GM18499 (cell line): ENCODE measurements around the gene ZSCAN26.
"Not testable (repeated sequence)": the region's sequence is repeated elsewhere in the genome, so short reads cannot be mapped to it uniquely, and the experiment has no call there.

ENCODE experiments used
- ATAC-seq: cut with Tn5 transposase; IDR thresholded peaks from one replicate; pipeline ENCODE4 v1.9.1; 2021; ENCODE audit warnings: moderate number of reproducible peaks; ENCODE audit not compliant: insufficient read depth, unreplicated experiment

Gene ZSCAN26

DNA sequence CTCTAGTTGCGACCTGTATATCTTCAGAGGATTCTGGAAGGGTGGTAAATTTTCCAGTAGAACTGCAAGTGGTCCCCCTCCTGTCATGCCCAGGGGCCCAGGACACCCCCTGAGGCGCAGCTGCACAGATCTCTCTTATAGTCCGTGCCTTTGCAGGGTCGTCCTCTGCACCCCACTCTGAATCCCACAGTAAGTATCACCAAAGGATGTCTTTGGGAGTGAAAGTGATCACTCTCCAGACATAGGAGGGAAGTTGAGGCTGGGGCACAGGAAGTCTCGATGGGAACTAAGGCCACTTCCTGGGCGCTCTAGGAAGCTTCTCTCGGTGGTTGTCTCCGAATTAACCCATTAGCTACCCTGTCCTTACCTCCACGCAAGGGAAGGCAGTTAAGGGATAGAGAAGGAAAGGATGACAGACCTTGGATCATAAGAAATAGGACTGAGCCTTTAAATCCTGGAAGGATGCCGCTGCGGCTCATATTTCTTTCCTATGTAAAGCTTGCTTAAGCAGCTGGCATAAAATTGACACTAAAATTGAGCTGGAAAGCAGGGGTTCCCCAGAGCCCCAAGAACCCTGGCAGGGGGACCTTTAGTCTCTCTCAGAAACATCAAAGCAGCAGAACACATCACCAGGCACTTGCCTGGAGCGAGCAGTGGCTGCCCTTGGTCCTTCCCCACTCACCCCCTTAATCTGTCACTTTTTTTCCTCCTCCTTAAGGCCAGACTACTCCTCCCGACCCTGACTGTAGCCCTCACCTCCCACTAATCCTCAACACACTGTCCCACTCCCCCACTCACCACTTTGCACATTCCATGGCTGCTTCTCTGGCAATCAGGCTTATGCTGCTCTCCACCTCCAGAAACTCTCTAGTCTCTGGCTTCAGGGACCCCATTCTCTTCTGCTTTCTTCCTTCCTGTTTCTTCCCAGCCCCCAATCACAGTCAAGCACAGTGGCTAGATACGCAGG lies 14.7 kb upstream of the ZSCAN26 start, which contains the start of gene ZKSCAN4:
Gene ZKSCAN4 (minus strand): TSS at position 261 of the 967 bp plus-strand sequence. CDS start 289 bp downstream, outside the sequence.
- no peak for ATAC-seq

DNA sequence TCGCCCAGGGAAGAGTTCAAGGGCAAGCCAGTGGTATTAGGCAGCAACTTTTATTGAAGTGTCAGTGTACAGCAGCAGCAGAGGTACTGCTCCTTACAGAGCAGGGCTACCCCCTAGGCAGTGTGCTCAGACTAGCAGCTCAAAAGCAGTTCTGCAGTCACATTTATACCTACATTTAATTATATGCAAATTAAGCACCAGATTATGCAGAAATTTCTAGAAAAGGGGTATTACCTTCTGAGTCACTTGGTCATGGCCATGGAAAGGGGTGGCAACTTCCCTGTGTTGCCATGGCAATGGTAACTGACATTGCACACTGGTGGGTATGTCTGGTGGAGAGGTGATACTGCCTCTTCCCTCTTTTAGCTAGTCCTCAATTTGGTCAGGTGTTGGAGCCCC lies 12.8 kb upstream of the ZSCAN26 start:
- ATAC-seq = no peak

DNA sequence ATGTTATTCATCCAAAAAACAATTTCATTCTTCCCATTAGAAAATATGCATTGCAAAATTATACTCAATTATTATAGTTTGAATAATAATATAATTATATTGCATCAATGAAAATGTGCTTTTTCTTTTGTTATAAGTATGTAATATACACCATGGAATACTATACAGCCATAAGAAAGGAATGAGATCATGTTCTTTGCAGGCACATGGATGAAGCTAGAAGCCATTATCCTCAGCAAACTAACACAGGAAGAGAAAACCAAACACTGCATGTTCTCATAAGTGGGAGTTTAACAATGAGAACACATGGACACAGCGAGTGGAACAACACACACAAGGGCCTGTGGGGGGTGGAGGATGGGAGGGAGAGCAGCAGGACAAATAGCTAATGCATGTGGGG lies 9.9 kb upstream of the ZSCAN26 start:
- ATAC-seq = no peak

DNA sequence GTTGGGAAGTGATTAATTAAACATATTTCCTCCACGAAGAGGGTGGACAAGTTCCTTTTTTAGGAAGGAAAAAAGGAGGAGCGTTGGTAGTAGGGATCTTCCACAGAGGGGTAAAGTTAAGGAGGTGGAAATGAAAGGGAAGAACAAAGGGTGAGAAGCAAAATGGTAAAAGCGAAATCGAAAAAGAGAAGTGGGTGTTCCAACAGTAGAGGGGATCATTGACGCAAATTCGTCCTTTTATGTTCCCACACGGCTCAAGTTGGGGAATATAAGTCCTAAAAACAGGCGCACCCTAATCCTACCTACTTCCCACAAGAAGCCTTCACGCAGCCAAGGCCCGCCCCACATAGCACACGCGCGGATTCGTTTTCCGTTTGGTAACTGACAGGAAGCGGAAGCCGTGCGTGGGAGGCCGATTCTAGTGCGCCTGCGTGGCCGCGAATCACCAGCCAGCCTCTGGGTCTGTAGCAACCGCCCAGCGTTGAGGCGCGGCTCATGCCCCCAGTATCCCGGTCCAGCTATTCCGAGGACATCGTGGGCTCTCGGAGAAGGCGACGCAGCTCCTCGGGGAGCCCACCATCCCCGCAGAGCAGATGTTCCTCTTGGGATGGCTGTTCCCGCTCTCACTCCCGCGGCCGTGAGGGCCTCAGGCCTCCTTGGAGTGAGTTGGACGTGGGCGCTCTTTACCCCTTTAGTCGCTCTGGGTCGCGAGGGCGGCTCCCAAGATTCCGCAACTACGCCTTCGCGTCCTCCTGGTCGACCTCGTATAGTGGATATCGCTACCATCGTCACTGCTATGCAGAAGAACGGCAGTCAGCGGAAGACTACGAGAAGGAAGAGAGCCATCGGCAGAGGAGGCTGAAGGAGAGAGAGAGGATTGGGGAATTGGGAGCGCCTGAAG lies 7.8 kb upstream of the ZSCAN26 start, which contains the start of gene NKAPL:
Gene NKAPL (plus strand): TSS at position 421 of the 901 bp plus-strand sequence. CDS start 75 bp downstream, at position 496.
- no peak for ATAC-seq

DNA sequence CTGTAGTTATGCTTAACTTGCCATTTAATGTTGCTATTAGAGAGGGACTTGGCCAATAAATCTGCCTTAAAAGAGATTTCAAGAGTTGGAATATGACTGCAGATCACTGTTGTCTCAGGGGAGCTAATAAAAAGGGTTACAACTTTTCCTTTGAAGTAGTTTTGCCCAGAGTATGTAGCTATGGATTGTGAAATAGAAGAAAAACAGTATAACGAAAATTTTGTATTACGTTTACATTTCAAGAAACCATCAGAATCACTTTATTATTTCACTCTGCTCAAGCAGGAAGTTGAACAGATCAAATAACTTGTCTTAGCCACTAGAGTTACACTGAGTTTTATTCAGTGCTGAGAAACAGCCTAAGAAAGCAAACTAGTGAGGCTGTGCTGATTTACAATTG lies 3.0 kb upstream of the ZSCAN26 start:
- ATAC-seq = no peak

DNA sequence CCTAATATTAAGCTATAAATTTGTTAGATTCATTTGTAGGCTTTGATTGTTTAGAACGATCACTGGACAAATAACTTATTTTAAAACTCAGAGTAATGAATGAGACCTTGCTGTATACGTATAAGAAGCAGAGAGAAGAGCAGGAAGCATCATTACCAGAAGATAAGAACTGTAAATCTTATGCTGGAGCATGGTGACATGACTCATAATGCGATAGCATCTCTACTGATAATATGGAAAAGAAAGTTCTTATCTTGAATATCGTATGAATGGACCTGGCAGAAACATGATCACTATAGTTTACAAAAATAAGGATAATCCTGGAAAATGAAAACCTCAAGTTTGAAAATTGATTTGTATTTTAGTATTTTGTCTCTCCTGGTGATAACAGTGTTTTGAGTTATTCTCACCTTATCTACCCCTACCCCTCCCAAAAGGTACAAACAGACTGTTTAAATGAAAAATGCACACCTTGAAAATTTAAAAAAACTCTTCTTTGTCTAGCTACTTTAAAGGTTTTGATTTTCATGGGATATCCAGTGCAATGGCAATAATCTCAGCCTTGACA lies 2.0 kb upstream of the ZSCAN26 start:
- ATAC-seq = no peak

DNA sequence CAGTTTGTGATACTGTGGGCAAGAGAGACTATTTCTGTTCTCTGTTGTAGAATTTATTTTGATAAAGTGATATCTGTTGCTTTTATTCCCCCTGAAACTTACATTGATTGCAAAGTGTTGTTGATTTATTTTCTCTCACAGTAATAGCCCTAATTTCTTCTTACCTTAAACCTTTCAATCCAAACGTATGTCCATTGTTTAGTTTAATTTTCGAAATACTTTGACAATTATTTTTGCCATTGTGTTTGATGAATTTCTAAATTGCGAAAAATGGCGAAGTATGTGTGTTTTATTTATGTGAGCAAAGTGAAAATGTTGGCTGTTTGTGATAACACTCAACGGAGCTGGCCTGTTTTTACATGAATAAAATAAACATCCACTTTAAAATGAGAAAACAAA lies 381 bp upstream of the ZSCAN26 start:
- ATAC-seq = no peak

DNA sequence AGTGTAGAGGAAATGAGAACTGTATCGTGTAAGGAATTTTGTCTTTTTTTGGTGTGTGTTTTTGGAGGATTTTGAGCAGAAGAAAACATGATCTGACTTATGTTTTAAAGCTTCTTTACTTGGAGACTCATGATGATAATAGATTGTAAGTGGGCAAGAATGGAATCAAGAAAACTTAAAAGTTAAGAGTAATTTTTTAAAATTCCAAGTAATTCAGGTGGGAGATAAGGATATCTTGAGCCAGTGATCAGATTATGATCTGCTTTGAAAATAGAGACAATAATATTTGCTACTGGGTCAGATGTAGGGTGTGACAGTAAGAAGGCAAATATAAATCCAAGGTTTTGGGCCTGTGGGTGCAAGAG lies 734 bp downstream of the ZSCAN26 start:
- no peak for ATAC-seq

DNA sequence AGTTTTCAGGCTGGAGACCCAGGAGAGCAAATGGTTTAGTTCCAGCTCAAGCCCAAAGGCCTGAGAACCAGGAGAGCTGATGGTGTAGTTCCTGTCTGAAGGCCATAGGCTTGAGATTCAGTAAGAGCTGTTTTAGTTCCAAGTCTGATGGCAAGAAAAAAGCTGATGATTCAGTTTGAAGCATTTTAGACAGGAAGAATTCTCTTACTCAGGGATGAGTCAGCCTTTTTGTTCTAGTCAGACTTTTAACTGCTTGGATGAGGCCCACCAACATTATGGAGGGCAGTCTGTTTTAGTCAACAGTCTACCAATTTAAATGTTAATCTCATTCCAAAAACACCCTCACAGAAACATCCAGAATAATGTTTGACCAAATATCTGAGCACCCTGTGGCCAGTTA lies 2.5 kb downstream of the ZSCAN26 start:
- ATAC-seq = no peak

DNA sequence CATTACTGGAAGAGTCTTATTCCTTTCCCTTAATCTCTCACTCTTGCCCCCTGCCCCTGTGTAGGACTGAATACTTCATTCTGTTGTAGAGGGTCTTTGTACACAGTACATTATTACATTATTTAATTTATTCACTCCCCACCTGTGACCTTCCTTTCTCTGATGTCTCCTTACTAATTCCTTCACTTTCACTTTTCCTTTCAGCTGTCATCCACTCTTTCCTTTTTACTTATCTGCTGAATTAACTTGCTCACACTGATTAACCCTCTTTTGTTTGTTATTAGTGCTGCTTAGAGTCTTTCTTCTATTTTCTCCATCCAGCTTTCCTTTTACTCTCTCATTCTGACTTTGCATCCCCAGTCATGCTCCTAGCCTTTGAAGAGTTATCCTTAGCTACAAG lies 7.9 kb downstream of the ZSCAN26 start:
- ATAC-seq = no peak

DNA sequence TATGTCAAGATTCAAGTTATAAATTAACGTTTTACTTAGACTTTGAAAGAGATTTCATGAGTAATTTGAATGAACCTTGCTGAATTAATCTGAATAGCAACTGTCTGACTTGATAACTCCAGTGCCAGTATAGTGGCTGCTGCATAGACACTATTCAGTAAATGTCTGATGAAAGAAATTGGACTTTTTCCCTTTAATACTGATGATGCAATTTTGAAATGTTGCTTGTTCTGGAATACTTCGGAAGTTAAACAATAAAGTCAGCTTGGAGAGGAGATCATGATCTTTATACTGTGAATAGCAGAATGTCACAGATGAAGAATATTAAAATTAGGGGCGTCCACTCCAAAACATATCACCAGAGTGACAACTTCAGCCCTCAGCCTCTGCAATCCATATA lies 10.8 kb downstream of the ZSCAN26 start:
- no peak for ATAC-seq

DNA sequence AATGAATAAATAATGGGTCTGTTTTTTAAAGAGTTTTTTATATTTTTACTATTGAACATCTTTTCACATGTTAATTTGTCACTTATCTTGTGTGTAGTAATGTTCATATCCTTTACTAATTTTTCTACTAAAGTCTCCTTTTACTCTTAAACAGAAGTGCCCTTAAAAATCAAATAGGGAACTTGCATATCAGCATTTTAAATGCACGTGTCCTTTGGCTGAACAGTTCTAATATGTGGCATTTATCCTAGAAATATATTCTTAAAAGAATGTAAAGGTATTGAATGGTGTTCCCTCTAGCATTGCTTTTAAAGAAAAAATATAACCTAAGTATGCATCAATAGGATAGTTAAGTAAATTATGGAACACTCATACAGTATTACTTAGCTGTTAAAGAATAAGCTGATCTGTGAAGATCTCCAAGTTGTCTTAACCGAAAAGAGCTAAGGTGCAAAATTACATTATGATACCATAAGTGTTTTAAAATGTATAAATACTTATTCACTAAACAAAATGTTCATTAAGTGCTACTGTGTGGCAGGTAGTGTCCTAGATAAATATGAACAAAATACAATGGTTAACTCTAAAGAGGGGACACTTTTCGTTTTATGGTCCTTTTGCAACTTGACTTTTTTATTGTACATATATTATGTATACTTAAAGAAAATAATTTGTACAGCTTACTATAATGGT lies 13.8 kb downstream of the ZSCAN26 start:
- no peak for ATAC-seq

DNA sequence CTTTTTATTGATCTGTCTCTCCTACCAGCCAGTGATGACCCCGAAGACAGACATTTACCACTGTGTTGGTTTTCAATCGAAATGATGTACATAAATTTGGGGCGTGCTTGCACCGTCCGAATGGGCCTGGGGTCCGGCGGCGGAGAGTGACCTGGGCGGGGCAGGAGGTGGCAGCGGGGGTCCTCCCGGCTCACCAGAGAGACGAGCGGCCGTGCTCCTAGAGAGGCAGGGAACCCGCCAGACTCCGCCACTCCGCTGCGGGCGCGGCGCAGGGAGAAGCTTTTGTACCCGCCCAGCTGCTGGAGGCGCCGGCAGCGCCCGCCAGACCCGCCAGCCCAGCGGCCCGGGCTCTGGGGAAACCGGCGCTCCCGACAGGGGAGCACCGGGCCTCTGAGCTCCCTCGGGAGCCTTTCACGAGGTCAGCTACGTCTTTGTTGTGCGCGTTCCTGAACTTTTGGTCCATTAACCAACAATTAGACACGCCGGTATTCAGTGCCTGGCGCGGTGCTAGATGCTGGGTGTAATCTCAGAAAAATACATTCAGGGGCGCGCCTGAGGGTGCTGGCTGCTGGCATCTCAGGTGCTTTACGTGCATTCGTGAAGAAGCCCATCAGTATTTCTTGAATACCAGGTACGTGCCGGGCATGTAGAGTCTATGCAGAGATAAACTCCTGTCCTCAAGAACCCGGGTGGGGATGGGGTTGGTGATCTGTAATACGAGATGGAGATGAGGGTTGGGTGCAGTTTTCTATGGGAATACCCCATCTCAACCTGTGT lies 14.5 kb downstream of the ZSCAN26 start, which contains the start of gene PGBD1:
Gene PGBD1 (plus strand): TSS at position 285 of the 777 bp plus-strand sequence. CDS start 2,242 bp downstream, outside the sequence.
- no peak for ATAC-seq

DNA sequence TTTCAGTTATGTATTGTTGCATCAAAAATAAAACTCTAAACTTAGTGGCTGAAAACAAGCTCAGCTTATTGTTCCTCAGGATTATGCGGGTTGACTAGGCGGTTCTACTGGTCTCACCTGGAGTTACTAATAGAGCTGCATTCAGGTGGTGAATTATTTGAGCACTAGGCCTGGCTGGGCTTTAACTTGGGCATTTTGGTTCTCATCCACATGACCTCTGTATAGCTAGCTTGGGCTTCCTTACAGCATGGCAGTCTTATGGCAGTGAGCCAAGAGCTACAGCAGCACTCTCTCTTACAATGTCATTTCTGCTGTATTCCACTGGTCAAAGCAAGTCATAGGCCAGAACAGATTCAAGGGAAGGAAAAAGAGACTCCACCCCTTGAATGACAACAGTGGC lies 16.0 kb downstream of the ZSCAN26 start:
- ATAC-seq = no peak

DNA sequence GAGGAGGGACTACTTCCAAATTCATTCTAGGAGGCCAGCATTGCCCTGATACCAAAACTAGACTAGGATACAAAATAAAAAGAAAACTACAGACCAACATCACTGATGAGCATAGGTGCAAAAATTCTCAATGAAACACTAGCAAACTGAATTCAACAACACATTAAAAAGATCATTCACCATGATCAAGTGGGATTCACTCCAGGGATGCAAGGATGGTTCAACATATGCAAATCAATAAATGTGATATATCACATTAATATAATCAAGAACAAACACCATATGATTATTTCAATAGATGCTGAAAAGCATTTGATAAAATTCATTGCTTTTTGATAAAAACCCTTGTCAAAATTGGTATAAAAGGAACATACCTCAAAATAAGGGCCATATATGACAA lies 24.6 kb downstream of the ZSCAN26 start:
- no peak for ATAC-seq

DNA sequence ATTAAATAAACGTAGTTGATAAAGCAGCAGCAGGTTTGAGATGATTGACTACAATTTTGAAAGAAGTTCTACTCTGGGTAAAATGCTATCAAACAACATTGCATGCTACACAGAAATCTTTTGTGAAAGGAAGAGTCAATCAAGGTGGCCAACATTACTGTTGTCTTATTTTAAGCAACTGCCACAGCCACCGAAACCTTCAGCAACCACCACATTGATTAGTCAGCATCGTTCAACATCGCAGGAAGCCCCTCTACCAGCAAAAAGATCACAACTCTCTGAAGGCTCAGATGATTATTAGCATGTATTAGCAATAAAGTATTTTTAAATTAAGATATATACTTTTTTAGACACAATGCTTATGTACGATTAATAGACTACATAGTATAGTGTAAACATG lies 28.4 kb downstream of the ZSCAN26 start:
- no peak for ATAC-seq

DNA sequence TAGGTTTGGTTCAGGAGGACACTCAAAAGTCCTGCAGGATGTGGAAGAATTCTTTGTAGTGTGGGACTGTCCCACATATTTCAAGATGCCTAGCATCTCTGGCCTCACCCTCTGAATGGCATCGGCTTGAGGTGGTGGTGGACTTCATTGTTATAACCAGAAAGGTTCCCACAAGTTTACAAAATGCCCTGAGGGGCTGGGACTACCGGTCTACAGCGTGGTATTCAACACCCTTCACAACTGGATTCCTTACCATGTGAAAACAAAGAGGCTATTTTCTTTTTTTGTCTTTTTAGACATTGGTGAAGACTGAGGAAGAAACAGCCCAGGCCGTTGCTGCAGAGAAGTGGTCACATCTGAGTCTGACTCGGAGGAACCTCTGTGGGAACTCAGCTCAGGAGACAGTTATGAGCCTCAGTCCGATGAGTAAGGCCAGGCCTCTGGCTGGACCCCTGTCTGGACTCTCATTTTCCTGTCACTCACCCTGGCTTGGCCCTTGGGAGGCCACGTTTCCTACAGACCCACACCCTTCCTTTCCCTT lies 29.6 kb downstream of the ZSCAN26 start:
- ATAC-seq = no peak

DNA sequence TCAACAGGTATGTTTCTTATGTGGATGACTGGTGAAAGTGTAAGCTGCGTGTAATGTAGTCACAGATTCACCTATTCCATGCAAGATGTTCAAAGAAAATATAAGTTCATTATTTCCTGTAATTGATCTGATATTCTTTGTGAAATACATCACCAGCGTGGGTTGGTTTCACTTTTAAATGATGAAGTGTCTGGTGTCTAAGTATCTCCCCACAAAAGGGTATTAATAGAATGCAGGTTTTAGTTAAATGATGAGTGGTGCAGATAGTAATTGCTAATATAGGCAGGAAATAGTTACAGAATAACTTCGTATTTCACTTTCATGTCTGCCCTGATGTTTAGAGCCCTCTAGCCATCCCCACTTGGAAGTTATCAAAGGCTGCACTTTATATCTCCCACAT lies 36.6 kb downstream of the ZSCAN26 start:
- ATAC-seq = peak; percentile 75

DNA sequence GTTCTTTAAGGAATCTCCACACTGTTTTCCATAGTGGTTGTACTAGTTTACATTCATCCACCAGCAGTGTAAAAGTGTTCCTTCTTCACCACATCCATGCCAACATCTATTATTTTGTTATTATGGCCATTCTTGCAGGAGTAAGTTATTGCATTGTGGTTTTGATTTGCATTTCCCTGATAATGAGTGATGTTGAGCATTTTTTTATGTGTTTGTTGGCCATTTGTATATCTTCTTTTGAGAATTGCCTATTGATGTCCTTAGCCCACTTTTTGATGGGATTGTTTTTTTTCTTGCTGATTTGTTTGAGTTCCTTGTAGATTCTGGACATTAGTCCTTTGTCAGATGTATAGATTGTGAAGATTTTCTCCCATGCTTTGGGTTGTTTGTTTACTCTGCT lies 39.4 kb downstream of the ZSCAN26 start:
- not testable (repeated sequence) for ATAC-seq
